NB4 (cell line): ENCODE data around the gene KRR1.
"Not testable (repeated sequence)": the region's sequence is repeated elsewhere in the genome, so short reads cannot be mapped to it uniquely, and the experiment has no call there.

Source experiments
- DNase-seq: peaks from one replicate; pipeline ENCODE4 v3.0.0; 2010; ENCODE audit warnings: low read depth
- H3K4me3 ChIP-seq: one replicate; pipeline ENCODE4 v1.5.1; 2011; ENCODE audit warnings: mild to moderate bottlenecking, low read depth, low read length, moderate library complexity
- MYC ChIP-seq: IDR thresholded peaks from 2 replicates; pipeline ENCODE4 v1.6.1; 2011; ENCODE audit warnings: low read depth, low read length
- POLR2A ChIP-seq: IDR thresholded peaks from 2 replicates; pipeline ENCODE4 v1.6.1; 2011; ENCODE audit warnings: mild to moderate bottlenecking; ENCODE audit not compliant: insufficient read length; ENCODE audit errors: extremely low read depth
- TF ChIP-seq, protein P1 (sequence below): IDR thresholded peaks from 2 replicates; pipeline ENCODE4 v1.6.1; 2011; ENCODE audit warnings: low read depth, low read length
- TF ChIP-seq, protein P2 (sequence below): IDR thresholded peaks from one replicate; pipeline ENCODE4 v1.5.1; 2012; ENCODE audit warnings: low read depth, low read length

Gene KRR1

DNA sequence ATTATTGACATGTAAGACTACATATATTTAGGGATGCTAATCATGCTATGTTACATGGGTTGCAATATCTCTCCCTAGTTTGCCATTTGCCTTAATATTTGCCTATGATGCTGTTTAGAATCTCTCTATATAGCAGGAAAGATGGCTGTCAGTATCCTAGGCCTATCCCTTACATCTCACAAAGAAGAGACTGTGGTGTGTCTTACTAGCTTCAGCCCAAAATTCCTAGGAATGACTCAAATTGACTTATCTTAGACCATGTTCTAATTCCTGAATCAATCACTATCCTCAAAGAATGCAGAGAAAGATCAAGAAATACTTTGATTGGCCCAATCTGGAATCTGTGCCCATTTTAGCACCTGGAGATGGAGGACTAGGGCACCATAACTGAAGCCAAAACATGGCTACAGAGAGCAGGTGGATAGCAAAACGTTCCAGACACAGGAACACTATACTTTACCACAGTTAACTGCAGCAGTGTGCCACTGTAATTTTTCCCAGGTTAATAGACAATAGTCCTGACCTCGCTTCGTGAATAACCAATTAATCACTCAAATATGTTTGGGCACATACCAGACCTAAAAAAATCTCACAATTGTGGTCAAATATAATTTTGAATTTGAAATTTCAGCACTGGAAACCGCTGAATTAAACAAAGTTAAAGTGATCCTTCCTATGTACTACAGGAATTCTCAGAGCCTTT lies 63.6 kb downstream of the KRR1 start:
- TF ChIP-seq, protein P1, sequence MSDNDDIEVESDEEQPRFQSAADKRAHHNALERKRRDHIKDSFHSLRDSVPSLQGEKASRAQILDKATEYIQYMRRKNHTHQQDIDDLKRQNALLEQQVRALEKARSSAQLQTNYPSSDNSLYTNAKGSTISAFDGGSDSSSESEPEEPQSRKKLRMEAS, result no peak
- no peak for TF ChIP-seq MYC
- TF ChIP-seq, protein P2, sequence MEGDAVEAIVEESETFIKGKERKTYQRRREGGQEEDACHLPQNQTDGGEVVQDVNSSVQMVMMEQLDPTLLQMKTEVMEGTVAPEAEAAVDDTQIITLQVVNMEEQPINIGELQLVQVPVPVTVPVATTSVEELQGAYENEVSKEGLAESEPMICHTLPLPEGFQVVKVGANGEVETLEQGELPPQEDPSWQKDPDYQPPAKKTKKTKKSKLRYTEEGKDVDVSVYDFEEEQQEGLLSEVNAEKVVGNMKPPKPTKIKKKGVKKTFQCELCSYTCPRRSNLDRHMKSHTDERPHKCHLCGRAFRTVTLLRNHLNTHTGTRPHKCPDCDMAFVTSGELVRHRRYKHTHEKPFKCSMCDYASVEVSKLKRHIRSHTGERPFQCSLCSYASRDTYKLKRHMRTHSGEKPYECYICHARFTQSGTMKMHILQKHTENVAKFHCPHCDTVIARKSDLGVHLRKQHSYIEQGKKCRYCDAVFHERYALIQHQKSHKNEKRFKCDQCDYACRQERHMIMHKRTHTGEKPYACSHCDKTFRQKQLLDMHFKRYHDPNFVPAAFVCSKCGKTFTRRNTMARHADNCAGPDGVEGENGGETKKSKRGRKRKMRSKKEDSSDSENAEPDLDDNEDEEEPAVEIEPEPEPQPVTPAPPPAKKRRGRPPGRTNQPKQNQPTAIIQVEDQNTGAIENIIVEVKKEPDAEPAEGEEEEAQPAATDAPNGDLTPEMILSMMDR, result no peak
- no peak for TF ChIP-seq POLR2A
- no peak overlapping the region for H3K4me3 ChIP-seq
- DNase-seq, result no peak

DNA sequence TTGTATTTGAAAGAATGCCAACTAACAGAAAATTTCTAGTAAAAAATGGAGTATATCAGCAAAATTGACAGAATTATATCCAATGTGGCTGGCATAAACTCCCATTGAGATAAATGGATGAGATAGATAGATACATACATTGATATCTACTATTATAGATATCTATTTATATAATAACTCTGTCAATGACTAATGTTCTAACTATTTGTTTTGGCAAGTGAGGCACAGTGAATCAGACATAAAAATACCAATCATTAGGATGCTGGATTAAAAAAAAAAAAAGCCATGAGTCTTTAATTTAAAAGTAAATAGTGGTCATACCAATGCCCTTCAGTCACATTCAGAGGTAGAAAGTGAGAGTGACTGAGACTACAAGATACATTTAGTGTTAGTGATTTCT lies 64.6 kb downstream of the KRR1 start:
- no peak overlapping the region for H3K4me3 ChIP-seq
- TF ChIP-seq POLR2A, result no peak
- TF ChIP-seq, protein P1, result no peak
- DNase-seq, result no peak

- not testable (repeated sequence) for H3K4me3 ChIP-seq, DNase-seq
These were observed 66.3 kb downstream of the KRR1 start for GRCh38 chr12:75445137-75445507.

GRCh38 chr12:75444429-75445136 lies 66.8 kb downstream of the KRR1 start:
- DNase-seq, result no peak
- TF ChIP-seq POLR2A, result no peak
- no peak for TF ChIP-seq MYC
- TF ChIP-seq, protein P2, result no peak
- TF ChIP-seq, protein P1, result no peak
- no peak overlapping the region for H3K4me3 ChIP-seq

- TF ChIP-seq POLR2A (no peak), MYC (no peak)
- TF ChIP-seq, protein P1, result no peak
- TF ChIP-seq, protein P2, result no peak
- H3K4me3 ChIP-seq, result no peak overlapping the region
- no peak for DNase-seq
These were observed 67.7 kb downstream of the KRR1 start for GRCh38 chr12:75443709-75444108.

GRCh38 chr12:75442454-75442853 lies 69.0 kb downstream of the KRR1 start:
- H3K4me3 ChIP-seq, DNase-seq: not testable (repeated sequence)

GRCh38 chr12:75441687-75442449 lies 69.5 kb downstream of the KRR1 start:
- DNase-seq, result not testable (repeated sequence)

More at GRCh38 chr12:75441687-75442449, 69.5 kb downstream of the KRR1 start:
- not testable (repeated sequence) for H3K4me3 ChIP-seq
